H1 (cell line): ENCODE measurements around the gene TBC1D22A. TPM values are rescaled to one million over a fixed set of nuclear protein-coding genes. Genes with fewer than 3 reads are reported as not detected.

ENCODE experiments used
- CTCF ChIA-PET: fragments of 300-600 bp; sonication (Branson Sonifier 250); formaldehyde crosslinking; loops from one replicate; lab custom pipeline; 2021; ENCODE audit not compliant: partially characterized antibody; lab: Charles Lee
- POLR2A ChIA-PET: fragments of 300-600 bp; sonication (Branson Sonifier 250); formaldehyde crosslinking; loops from one replicate; lab custom pipeline; 2021; ENCODE audit warnings: inconsistent platforms; ENCODE audit not compliant: partially characterized antibody; lab: Charles Lee
- DNase-seq, 2 experiments: peaks; one replicate each; pipeline versions ENCODE4 v3.0.0 to v3.0.0-alpha.2; 2010 to 2022; ENCODE audit warnings: low spot score in 2 of 2, low read depth in 1 of 2, mixed read lengths in 1 of 2
- FAIRE-seq: peaks from 2 replicates; lab custom pipeline; 2011; peaks lifted over from hg19 to GRCh38; lab: Jason Lieb, UNC
- H2AFZ ChIP-seq: 2 replicates; pipeline ENCODE4 v1.8.1; 2012; ENCODE audit warnings: low read length, inconsistent platforms
- H2AK5ac ChIP-seq: 2 replicates; pipeline ENCODE4 v1.6.1; 2013; ENCODE audit warnings: low read depth, low read length
- H2BK120ac ChIP-seq: replicated peaks from 2 replicates; pipeline ENCODE3; 2013; ENCODE audit warnings: low read depth, low read length, inconsistent platforms
- H2BK12ac ChIP-seq: 2 replicates; pipeline ENCODE4 v1.6.1; 2013; ENCODE audit warnings: low read depth, low read length
- H2BK15ac ChIP-seq: 2 replicates; pipeline ENCODE4 v1.6.1; 2013; ENCODE audit warnings: low read length
- H2BK20ac ChIP-seq: 2 replicates; pipeline ENCODE4 v1.6.1; 2013; ENCODE audit warnings: low read length
- H2BK5ac ChIP-seq: 2 replicates; pipeline ENCODE4 v1.6.1; 2013; ENCODE audit warnings: low read depth, low read length
- H3K14ac ChIP-seq: 2 replicates; pipeline ENCODE4 v1.6.1; 2013; ENCODE audit warnings: inconsistent platforms; ENCODE audit not compliant: insufficient read length
- H3K18ac ChIP-seq: 2 replicates; pipeline ENCODE4 v1.6.1; 2013; ENCODE audit warnings: low read length; ENCODE audit errors: extremely low read depth
- H3K23ac ChIP-seq: 2 replicates; pipeline ENCODE4 v1.6.1; 2013; ENCODE audit warnings: inconsistent platforms; ENCODE audit not compliant: insufficient read length
- H3K23me2 ChIP-seq: 2 replicates; pipeline ENCODE4 v1.6.1; 2013; ENCODE audit warnings: low read depth, low read length
- H3K27ac ChIP-seq: 2 replicates; pipeline ENCODE4 v1.6.1; 2011; ENCODE audit warnings: low read depth, low read length, inconsistent platforms
- H3K27me3 ChIP-seq, 4 experiments: replicated peaks in 1 of 4; 1 replicate in 1 of 4; 2 replicates in 3 of 4; pipeline versions ENCODE4 v1.6.1 to v1.8.1; 2011 to 2013; ENCODE audit warnings: low read length in 3 of 4, mild to moderate bottlenecking in 3 of 4, inconsistent platforms in 2 of 4, mixed read lengths in 2 of 4, moderate library complexity in 1 of 4; ENCODE audit not compliant: control insufficient read depth in 3 of 4, insufficient read depth in 3 of 4; ENCODE audit errors: extremely low read depth in 1 of 4
- H3K36me3 ChIP-seq, 4 experiments: 2 replicates each; pipeline versions ENCODE4 v1.6.1 to v1.8.1; 2011 to 2013; ENCODE audit warnings: mild to moderate bottlenecking in 4 of 4, low read length in 3 of 4, moderate library complexity in 2 of 4, control low read depth in 1 of 4, inconsistent platforms in 1 of 4; ENCODE audit not compliant: insufficient read depth in 4 of 4, control insufficient read depth in 2 of 4
- H3K4ac ChIP-seq: replicated peaks from 2 replicates; pipeline ENCODE3; 2013; ENCODE audit warnings: low read length, low read depth, mixed read lengths, inconsistent platforms; ENCODE audit not compliant: insufficient read length
- H3K4me1 ChIP-seq, 4 experiments: replicated peaks in 1 of 4; 1 replicate in 1 of 4; 2 replicates in 3 of 4; pipeline versions ENCODE4 v1.6.1 to v1.8.1; 2011 to 2013; ENCODE audit warnings: low read length in 3 of 4, inconsistent platforms in 2 of 4, mixed read lengths in 1 of 4; ENCODE audit not compliant: insufficient read depth in 4 of 4, control insufficient read depth in 3 of 4
- H3K4me2 ChIP-seq, 2 experiments: 2 replicates each; pipeline versions ENCODE4 v1.6.1 to v1.8.1; 2011 to 2013; ENCODE audit warnings: low read depth in 2 of 2, low read length in 2 of 2, control low read depth in 1 of 2, inconsistent platforms in 1 of 2, mild to moderate bottlenecking in 1 of 2; ENCODE audit not compliant: insufficient read depth in 1 of 2
- H3K4me3 ChIP-seq, 4 experiments: fragments of 200-600, 300-600 bp in 1 of 4; sonication (generic), shearing (Covaris generic), sonication (Bioruptor Twin) in 1 of 4; 2 replicates each; pipeline versions ENCODE4 v1.5.1 to v1.8.1; 2011 to 2016; ENCODE audit warnings: low read length in 4 of 4, low read depth in 3 of 4, control low read depth in 2 of 4, inconsistent platforms in 2 of 4, mild to moderate bottlenecking in 2 of 4, mixed read lengths in 1 of 4, moderate library complexity in 1 of 4; ENCODE audit not compliant: insufficient read depth in 2 of 4; ENCODE audit errors: extremely low read depth in 1 of 4
- H3K56ac ChIP-seq: replicated peaks from 2 replicates; pipeline ENCODE3; 2013; ENCODE audit warnings: low read depth, mild to moderate bottlenecking, mixed read lengths, low read length, inconsistent platforms; ENCODE audit not compliant: insufficient read length
- H3K79me1 ChIP-seq: 2 replicates; pipeline ENCODE4 v1.6.1; 2013; ENCODE audit warnings: low read depth, low read length, control low read depth
- H3K79me2 ChIP-seq, 2 experiments: 2 replicates each; pipeline versions ENCODE4 v1.6.1 to v1.8.1; 2012 to 2013; ENCODE audit warnings: low read length in 2 of 2, mild to moderate bottlenecking in 2 of 2, inconsistent platforms in 1 of 2; ENCODE audit not compliant: insufficient read depth in 2 of 2, control insufficient read depth in 1 of 2
- H3K9ac ChIP-seq, 4 experiments: replicated peaks in 1 of 4; 1 replicate in 1 of 4; 2 replicates in 3 of 4; pipeline versions ENCODE4 v1.6.1 to v1.8.1; 2011 to 2013; ENCODE audit warnings: low read depth in 3 of 4, low read length in 3 of 4, control low read depth in 2 of 4, mild to moderate bottlenecking in 2 of 4, moderate library complexity in 2 of 4, inconsistent platforms in 1 of 4; ENCODE audit errors: extremely low read depth in 1 of 4
- H3K9me3 ChIP-seq, 2 experiments: 2 replicates each; pipeline versions ENCODE4 v1.6.1 to v1.8.1; 2012 to 2013; ENCODE audit warnings: mild to moderate bottlenecking in 2 of 2, moderate library complexity in 2 of 2, control low read depth in 1 of 2, inconsistent platforms in 1 of 2, low read depth in 1 of 2, low read length in 1 of 2, mixed read lengths in 1 of 2; ENCODE audit not compliant: insufficient read depth in 2 of 2
- H4K20me1 ChIP-seq, 2 experiments: replicated peaks in 1 of 2; 2 replicates each; pipeline versions ENCODE3 to v1.8.1; 2011 to 2013; ENCODE audit warnings: inconsistent platforms in 2 of 2, low read length in 2 of 2, mild to moderate bottlenecking in 1 of 2; ENCODE audit not compliant: insufficient read depth in 2 of 2, control insufficient read depth in 1 of 2
- H4K5ac ChIP-seq: 2 replicates; pipeline ENCODE4 v1.6.1; 2013; ENCODE audit warnings: low read length, low read depth, mixed read lengths, inconsistent platforms; ENCODE audit not compliant: insufficient read length
- H4K8ac ChIP-seq: 2 replicates; pipeline ENCODE4 v1.8.0; 2013; ENCODE audit warnings: mild to moderate bottlenecking, moderate library complexity, low read length, inconsistent platforms; ENCODE audit not compliant: insufficient read depth; ENCODE audit errors: extremely low read depth
- H4K91ac ChIP-seq: replicated peaks from 2 replicates; pipeline ENCODE3; 2013; ENCODE audit warnings: low read length, mixed read lengths, inconsistent platforms; ENCODE audit not compliant: insufficient read length
- BCL11A ChIP-seq, 2 experiments: IDR thresholded peaks; one replicate each; pipeline ENCODE4 v1.6.1; 2011; ENCODE audit warnings: low read depth in 2 of 2, low read length in 2 of 2, mild to moderate bottlenecking in 2 of 2
- E2F6 ChIP-seq: IDR thresholded peaks from 2 replicates; pipeline ENCODE4 v1.6.1; 2012; ENCODE audit warnings: inconsistent platforms
- EGR1 ChIP-seq: IDR thresholded peaks from 2 replicates; pipeline ENCODE4 v1.6.1; 2011; ENCODE audit warnings: low read depth, low read length, borderline replicate concordance
- HDAC2 ChIP-seq, 2 experiments: fragments of 300-600 bp in 1 of 2; sonication (generic) in 1 of 2; IDR thresholded peaks; 2 replicates each; pipeline ENCODE4 v1.6.1; 2011 to 2012; ENCODE audit warnings: low read depth in 2 of 2, low read length in 2 of 2, mild to moderate bottlenecking in 2 of 2, moderate library complexity in 2 of 2, borderline replicate concordance in 1 of 2, inconsistent platforms in 1 of 2
- KDM1A ChIP-seq: fragments of 200-600, 300-600 bp; sonication (generic); IDR thresholded peaks from 2 replicates; pipeline ENCODE4 v1.7.1; 2016; ENCODE audit warnings: mild to moderate bottlenecking, low read length, borderline replicate concordance
- MAFK ChIP-seq: IDR thresholded peaks from 2 replicates; pipeline ENCODE4 v1.6.1; 2012; ENCODE audit warnings: low read depth, mild to moderate bottlenecking, improper control_type of control experiment, low read length
- POLR2AphosphoS5 ChIP-seq: IDR thresholded peaks from 2 replicates; pipeline ENCODE4 v1.6.1; 2011; ENCODE audit warnings: low read depth, low read length
- SIN3A ChIP-seq, 2 experiments: IDR thresholded peaks in 1 of 2; conservative IDR thresholded peaks in 1 of 2; 2 replicates each; pipeline ENCODE4 v1.6.1; 2011 to 2012; ENCODE audit warnings: low read length in 2 of 2, improper control_type of control experiment in 1 of 2, low read depth in 1 of 2, mild to moderate bottlenecking in 1 of 2
- SRF ChIP-seq: IDR thresholded peaks from 2 replicates; pipeline ENCODE4 v1.6.1; 2011; ENCODE audit warnings: mild to moderate bottlenecking, low read depth, low read length, moderate library complexity
- TAF7 ChIP-seq: optimal IDR thresholded peaks from 2 replicates; pipeline ENCODE3; 2011; ENCODE audit warnings: low read depth, mild to moderate bottlenecking, inconsistent platforms, low read length, moderate library complexity, borderline replicate concordance
- TCF12 ChIP-seq: IDR thresholded peaks from 2 replicates; pipeline ENCODE4 v1.6.1; 2011; ENCODE audit warnings: low read depth, mild to moderate bottlenecking, low read length
- TEAD4 ChIP-seq: IDR thresholded peaks from 2 replicates; pipeline ENCODE4 v1.6.1; 2012; ENCODE audit warnings: low read depth, low read length, inconsistent platforms, mixed read lengths
- WGBS, 2 experiments: shearing (Covaris generic) in 1 of 2; methylation state at CpG; one replicate each; pipeline versions ENCODE4 v1.1.6 to v1.1.7; 2013 to 2015; ENCODE audit warnings: low lambda C conversion rate in 2 of 2, mixed read lengths in 2 of 2, inconsistent platforms in 1 of 2, low coverage in 1 of 2, missing lambda C conversion rate in 1 of 2; ENCODE audit not compliant: insufficient replicate concordance in 2 of 2, insufficient coverage in 1 of 2, insufficient read length in 1 of 2; ENCODE audit errors: extremely low coverage in 1 of 2, missing lambda C conversion rate in 1 of 2; 5-methylcytosine and 5-hydroxymethylcytosine counted together
- polyA plus RNA-seq, 7 experiments: library from polyadenylated mRNA; depleted of rRNA in 3 of 7; stranded (reverse) in 5 of 7; unstranded in 2 of 7; fragments of >200 nt in 5 of 7; fragments of 200-250 nt in 2 of 7; gene quantifications; 1 replicate in 5 of 7; 2 replicates in 1 of 7; 4 replicates in 1 of 7; pipeline versions ENCODE4 v1.2.1 to v1.2.3, GENCODE V29; 2011 to 2013; ENCODE audit warnings: missing spikeins in 2 of 7, mixed read lengths in 2 of 7
- total RNA-seq: library from RNA; stranded (reverse); fragmentation: NEBNext Ultra II Directional; extraction: Animal tissue kit (Norgen Biotek cat#: 25700); gene quantifications from 2 replicates; pipeline ENCODE4 v1.2.1, GENCODE V29; 2021

Gene TBC1D22A
- total and polyA plus RNA-seq, 2 of the 8 experiments (the other 6 are each of a cell fraction or from before 2014, with no cell fraction given) = 11.9 to 18.4 TPM

- H4K8ac ChIP-seq = no peak overlapping the region
- no peaks in the 10 kb centered on the region for H3K79me2 ChIP-seq
- H3K4me1 ChIP-seq = no peaks in the 10 kb centered on the region; a peak in 1 of 7 replicates
- H2BK5ac ChIP-seq = no peak overlapping the region
- H2AK5ac ChIP-seq = no peak overlapping the region
- H3K27me3 ChIP-seq = no peaks in the 10 kb centered on the region
- H4K5ac ChIP-seq = no peak overlapping the region
- no peak overlapping the region for H2BK15ac ChIP-seq
- H3K36me3 ChIP-seq = peaks cover 0 to 8% (median 2%) of the 10 kb centered on the region in 4 experiments; a peak in 3 of 8 replicates
- DNase-seq (no peak), FAIRE-seq (no peak)
- H4K20me1 ChIP-seq = peaks cover 0 to 6% of the 10 kb centered on the region in 2 experiments
- no peak overlapping the region for H3K27ac ChIP-seq
- H3K18ac ChIP-seq = no peak overlapping the region
- H3K23ac ChIP-seq = no peak overlapping the region
- no peak overlapping the region for H3K9ac ChIP-seq
- H3K4ac ChIP-seq = no peak overlapping the region
- H3K9me3 ChIP-seq = no peaks in the 10 kb centered on the region
- H3K4me3 ChIP-seq = no peak overlapping the region
- POLR2A ChIA-PET = interaction anchor here (2.0 kb wide), 1 partner anchor 33 kb away, joined by 10 read pairs; the partner anchor contains the start of gene TBC1D22A
- no peak overlapping the region for H4K91ac ChIP-seq
- no peak overlapping the region for H3K4me2 ChIP-seq
- H2BK12ac ChIP-seq = no peak overlapping the region
- no peak overlapping the region for H2BK120ac ChIP-seq
- H3K14ac ChIP-seq = no peak overlapping the region
- H2AFZ ChIP-seq = no peak overlapping the region
- H3K56ac ChIP-seq = no peak overlapping the region
- WGBS, 2 experiments = 88% methylated on average over 12 of the region's 15 CpGs; no CpG with 5 or more reads in 1 of the 2 experiments
- peaks cover 5% of the 10 kb centered on the region; the same call in 1 of the 2 replicates for H3K79me1 ChIP-seq
- H2BK20ac ChIP-seq = no peak overlapping the region
- CTCF ChIA-PET = interaction anchor here (0.9 to 1.6 kb wide), 6 partner anchors 11 to 54 kb away, joined by 3 to 8 read pairs (median 3); no protein-coding TSS in a partner anchor
- no peaks in the 10 kb centered on the region for H3K23me2 ChIP-seq
- TF ChIP-seq SRF (no peak), TCF12 (no peak), BCL11A (IDR thresholded peaks at IDR 0.05; ENCODE audit: low read depth in 2 of 2, low read length in 2 of 2) (no peak), E2F6 (no peak), MAFK (no peak), SIN3A (conservative IDR thresholded peaks at IDR 0.05 in 1 of 2, IDR thresholded peaks at IDR 0.05 in 1 of 2; ENCODE audit: low read depth in 1 of 2, low read length in 2 of 2) (no peak), POLR2AphosphoS5 (no peak), EGR1 (no peak), HDAC2 (IDR thresholded peaks at IDR 0.05; ENCODE audit: borderline replicate concordance in 1 of 2, low read depth in 2 of 2, low read length in 2 of 2) (no peak), TEAD4 (no peak), TAF7 (no peak), KDM1A (no peak)
Observed at GRCh38 chr22:46795845-46796565, 33.6 kb downstream of the TBC1D22A start.
